ENCODE data around the gene SPEG. TPM values are rescaled to one million over a fixed set of nuclear protein-coding genes. Genes with fewer than 3 reads are reported as not detected.

SPEG gene
- total RNA-seq, 2 donors from 2014 or later: 0.79 to 1.7 TPM

GRCh38 chr2:219439506-219439905, 4.9 kb downstream of the SPEG start:
- Mint-ChIP-seq H3K27me3 (peaks cover 16% of the 10 kb centered on the region), H3K4me3 (no peak overlapping the region), H3K4me1 (peaks cover 5% of the 10 kb centered on the region), H3K27ac (no peak overlapping the region), H3K9me3 (no peaks in the 10 kb centered on the region), H3K36me3 (ENCODE audit: low read depth) (no peaks in the 10 kb centered on the region)
- no peak for ATAC-seq (replicated peaks)

- Mint-ChIP-seq H3K4me1 (peaks cover 5% of the 10 kb centered on the region), H3K9me3 (no peaks in the 10 kb centered on the region), H3K27me3 (peaks cover 15% of the 10 kb centered on the region), H3K36me3 (ENCODE audit: low read depth) (no peaks in the 10 kb centered on the region), H3K27ac (peak overlapping the region; percentile 79), H3K4me3 (peak overlapping the region; percentile 79)
- peak; percentile 54 for ATAC-seq (replicated peaks)
These were observed 6.0 kb downstream of the SPEG start for GRCh38 chr2:219440388-219441256.

GRCh38 chr2:219441451-219442255, 7.0 kb downstream of the SPEG start:
- H3K4me1 Mint-ChIP-seq: peaks cover 5% of the 10 kb centered on the region
- H3K27ac Mint-ChIP-seq: peak overlapping the region; percentile 79
- peaks cover 9% of the 10 kb centered on the region for H3K27me3 Mint-ChIP-seq
- no peaks in the 10 kb centered on the region for H3K9me3 Mint-ChIP-seq
- no peaks in the 10 kb centered on the region for H3K36me3 Mint-ChIP-seq (ENCODE audit: low read depth)
- peak overlapping the region; percentile 79 for H3K4me3 Mint-ChIP-seq
- ATAC-seq (replicated peaks): peak; percentile 54

- Mint-ChIP-seq H3K9me3 (no peaks in the 10 kb centered on the region), H3K36me3 (ENCODE audit: low read depth) (no peaks in the 10 kb centered on the region), H3K4me3 (peak overlapping the region; percentile 65), H3K27ac (no peak overlapping the region), H3K4me1 (peaks cover 5% of the 10 kb centered on the region), H3K27me3 (peaks cover 9% of the 10 kb centered on the region)
- ATAC-seq (replicated peaks): no peak
These were observed 7.8 kb downstream of the SPEG start for GRCh38 chr2:219442256-219443015.

GRCh38 chr2:219443016-219443696, 8.5 kb downstream of the SPEG start:
- H3K4me3 Mint-ChIP-seq: peak overlapping the region; percentile 65
- H3K36me3 Mint-ChIP-seq (ENCODE audit: low read depth): no peaks in the 10 kb centered on the region
- no peak for ATAC-seq (replicated peaks)
- H3K9me3 Mint-ChIP-seq: no peaks in the 10 kb centered on the region
- H3K27me3 Mint-ChIP-seq: peaks cover 9% of the 10 kb centered on the region
- H3K27ac Mint-ChIP-seq: no peak overlapping the region
- H3K4me1 Mint-ChIP-seq: peaks cover 5% of the 10 kb centered on the region

- ATAC-seq (replicated peaks): no peak
- Mint-ChIP-seq H3K4me3 (no peak overlapping the region), H3K27me3 (peaks cover 9% of the 10 kb centered on the region), H3K4me1 (peaks cover 5% of the 10 kb centered on the region), H3K27ac (no peak overlapping the region), H3K9me3 (no peaks in the 10 kb centered on the region), H3K36me3 (ENCODE audit: low read depth) (no peaks in the 10 kb centered on the region)
These were observed 9.0 kb downstream of the SPEG start for GRCh38 chr2:219443697-219444023.

GRCh38 chr2:219444566-219445091, 10.0 kb downstream of the SPEG start:
- ATAC-seq (replicated peaks): no peak
- H3K9me3 Mint-ChIP-seq: no peaks in the 10 kb centered on the region
- no peak overlapping the region for H3K4me3 Mint-ChIP-seq
- H3K36me3 Mint-ChIP-seq (ENCODE audit: low read depth): peaks cover under 1% of the 10 kb centered on the region
- peaks cover 9% of the 10 kb centered on the region for H3K27me3 Mint-ChIP-seq
- H3K4me1 Mint-ChIP-seq: peaks cover 5% of the 10 kb centered on the region
- no peak overlapping the region for H3K27ac Mint-ChIP-seq

- peaks cover 5% of the 10 kb centered on the region for H3K4me1 Mint-ChIP-seq
- H3K27me3 Mint-ChIP-seq: peaks cover 14% of the 10 kb centered on the region
- no peak overlapping the region for H3K27ac Mint-ChIP-seq
- no peak for ATAC-seq (replicated peaks)
- H3K36me3 Mint-ChIP-seq (ENCODE audit: low read depth): peaks cover 4% of the 10 kb centered on the region
- H3K4me3 Mint-ChIP-seq: no peak overlapping the region
- no peaks in the 10 kb centered on the region for H3K9me3 Mint-ChIP-seq
These were observed 10.6 kb downstream of the SPEG start for GRCh38 chr2:219445220-219445640.

- H3K9me3 Mint-ChIP-seq: no peaks in the 10 kb centered on the region
- H3K36me3 Mint-ChIP-seq (ENCODE audit: low read depth): peaks cover 4% of the 10 kb centered on the region
- peaks cover under 1% of the 10 kb centered on the region for H3K4me1 Mint-ChIP-seq
- no peak overlapping the region for H3K4me3 Mint-ChIP-seq
- no peak overlapping the region for H3K27ac Mint-ChIP-seq
- H3K27me3 Mint-ChIP-seq: peaks cover 12% of the 10 kb centered on the region
- ATAC-seq (replicated peaks): no peak
These were observed 11.5 kb downstream of the SPEG start for GRCh38 chr2:219446101-219446504.

- Mint-ChIP-seq H3K9me3 (no peaks in the 10 kb centered on the region), H3K36me3 (ENCODE audit: low read depth) (peaks cover 4% of the 10 kb centered on the region), H3K4me3 (no peak overlapping the region), H3K27ac (no peak overlapping the region), H3K27me3 (peaks cover 9% of the 10 kb centered on the region), H3K4me1 (no peaks in the 10 kb centered on the region)
- ATAC-seq (replicated peaks): no peak
These were observed 12.0 kb downstream of the SPEG start for GRCh38 chr2:219446689-219447088.

- Mint-ChIP-seq H3K4me3 (no peak overlapping the region), H3K27me3 (peaks cover 9% of the 10 kb centered on the region), H3K9me3 (no peaks in the 10 kb centered on the region), H3K27ac (no peak overlapping the region), H3K36me3 (ENCODE audit: low read depth) (peaks cover 4% of the 10 kb centered on the region), H3K4me1 (no peaks in the 10 kb centered on the region)
- no peak for ATAC-seq (replicated peaks)
These were observed 12.8 kb downstream of the SPEG start for GRCh38 chr2:219447242-219448098.

GRCh38 chr2:219448099-219448775, 13.6 kb downstream of the SPEG start:
- peaks cover 9% of the 10 kb centered on the region for H3K27me3 Mint-ChIP-seq
- no peaks in the 10 kb centered on the region for H3K4me1 Mint-ChIP-seq
- no peak for ATAC-seq (replicated peaks)
- H3K36me3 Mint-ChIP-seq (ENCODE audit: low read depth): peaks cover 4% of the 10 kb centered on the region
- H3K9me3 Mint-ChIP-seq: no peaks in the 10 kb centered on the region
- H3K4me3 Mint-ChIP-seq: no peak overlapping the region
- no peak overlapping the region for H3K27ac Mint-ChIP-seq
